Activated naive CD4-positive, alpha-beta T cell treated with anti-CD3 and anti-CD28 coated beads, Interleukin-2, amount 10 ng/mL, durations not matched to agents 7 days and 5 days (primary cell): Measurements from ENCODE around the gene AHI1.

Experiments
- CTCF ChIA-PET: fragments of 350-600 bp; sonication (Branson Sonifier 250); formaldehyde crosslinking; loops from one replicate; lab custom pipeline; 2021; ENCODE audit warnings: antibody characterized with exemption; lab: Charles Lee
- DNase-seq: peaks from one replicate; pipeline ENCODE4 v3.0.0-alpha.2; 2020
- H3K27ac Mint-ChIP-seq: one replicate; pipeline ENCODE4 v1.8.0; 2021; ENCODE audit warnings: mild to moderate bottlenecking, moderate library complexity, mixed read lengths
- H3K27me3 Mint-ChIP-seq: one replicate; pipeline ENCODE4 v1.8.0; 2021; ENCODE audit warnings: mild to moderate bottlenecking, mixed read lengths
- H3K36me3 Mint-ChIP-seq: one replicate; pipeline ENCODE4 v1.8.0; 2021; ENCODE audit warnings: mixed read lengths
- H3K4me1 Mint-ChIP-seq: one replicate; pipeline ENCODE4 v1.8.0; 2021; ENCODE audit warnings: mixed read lengths
- H3K4me3 Mint-ChIP-seq: one replicate; pipeline ENCODE4 v1.8.0; 2021; ENCODE audit warnings: mild to moderate bottlenecking, moderate library complexity, mixed read lengths
- H3K9me3 Mint-ChIP-seq: one replicate; pipeline ENCODE4 v1.8.0; 2021; ENCODE audit warnings: mixed read lengths

AHI1 gene

GRCh38 chr6:135244805-135245204 lies 252.7 kb downstream of the AHI1 start:
- Mint-ChIP-seq H3K27ac (no peak overlapping the region), H3K27me3 (no peaks in the 10 kb centered on the region), H3K4me3 (no peak overlapping the region), H3K36me3 (no peaks in the 10 kb centered on the region), H3K9me3 (no peaks in the 10 kb centered on the region), H3K4me1 (no peaks in the 10 kb centered on the region)
- no peak for DNase-seq
- CTCF ChIA-PET = no interaction called here

GRCh38 chr6:135243871-135244796 lies 253.4 kb downstream of the AHI1 start:
- Mint-ChIP-seq H3K27ac (no peak overlapping the region), H3K4me3 (no peak overlapping the region), H3K9me3 (no peaks in the 10 kb centered on the region), H3K36me3 (no peaks in the 10 kb centered on the region), H3K27me3 (peaks cover 2% of the 10 kb centered on the region), H3K4me1 (no peaks in the 10 kb centered on the region)
- CTCF ChIA-PET = no interaction called here
- no peak for DNase-seq

GRCh38 chr6:135240711-135241110 lies 256.8 kb downstream of the AHI1 start:
- no peaks in the 10 kb centered on the region for H3K36me3 Mint-ChIP-seq
- no peaks in the 10 kb centered on the region for H3K9me3 Mint-ChIP-seq
- H3K4me3 Mint-ChIP-seq = no peak overlapping the region
- CTCF ChIA-PET = no interaction called here
- peaks cover 7% of the 10 kb centered on the region for H3K27me3 Mint-ChIP-seq
- peaks cover 8% of the 10 kb centered on the region for H3K4me1 Mint-ChIP-seq
- no peak overlapping the region for H3K27ac Mint-ChIP-seq
- no peak for DNase-seq

- peaks cover 33% of the 10 kb centered on the region for H3K4me1 Mint-ChIP-seq
- DNase-seq = peak; percentile 28
- H3K4me3 Mint-ChIP-seq = no peak overlapping the region
- CTCF ChIA-PET = interaction anchor here (1.0 to 1.3 kb wide), 2 partner anchors 187 to 213 kb away, joined by 3 read pairs; no protein-coding TSS in a partner anchor
- H3K27ac Mint-ChIP-seq = no peak overlapping the region
- H3K27me3 Mint-ChIP-seq = peaks cover 7% of the 10 kb centered on the region
- H3K36me3 Mint-ChIP-seq = no peaks in the 10 kb centered on the region
- no peaks in the 10 kb centered on the region for H3K9me3 Mint-ChIP-seq
These were observed 260.8 kb downstream of the AHI1 start for GRCh38 chr6:135236732-135237131.

GRCh38 chr6:135236319-135236718 lies 261.2 kb downstream of the AHI1 start:
- Mint-ChIP-seq H3K9me3 (no peaks in the 10 kb centered on the region), H3K36me3 (no peaks in the 10 kb centered on the region), H3K4me3 (no peak overlapping the region), H3K27me3 (peaks cover 7% of the 10 kb centered on the region), H3K4me1 (peaks cover 37% of the 10 kb centered on the region), H3K27ac (no peak overlapping the region)
- DNase-seq = no peak
- CTCF ChIA-PET = interaction anchor here (0.9 to 1.3 kb wide), 3 partner anchors 35 to 213 kb away, joined by 3 read pairs; no protein-coding TSS in a partner anchor

- Mint-ChIP-seq H3K9me3 (no peaks in the 10 kb centered on the region), H3K27ac (no peak overlapping the region), H3K4me1 (peaks cover 40% of the 10 kb centered on the region), H3K27me3 (peaks cover 7% of the 10 kb centered on the region), H3K4me3 (no peak overlapping the region), H3K36me3 (no peaks in the 10 kb centered on the region)
- CTCF ChIA-PET = interaction anchor here (0.9 kb wide), 1 partner anchor 35 kb away, joined by 3 read pairs; no protein-coding TSS in a partner anchor
- no peak for DNase-seq
These were observed 261.8 kb downstream of the AHI1 start for GRCh38 chr6:135235716-135236115.

GRCh38 chr6:135234492-135234780 lies 263.1 kb downstream of the AHI1 start:
- H3K4me3 Mint-ChIP-seq = no peak overlapping the region
- DNase-seq = no peak
- no peak overlapping the region for H3K27ac Mint-ChIP-seq

GRCh38 chr6:135233686-135234491 lies 263.7 kb downstream of the AHI1 start:
- no peak overlapping the region for H3K27ac Mint-ChIP-seq
- H3K4me1 Mint-ChIP-seq = peaks cover 40% of the 10 kb centered on the region
- CTCF ChIA-PET = interaction anchor here (0.6 kb wide), 1 partner anchor 1318 kb away, joined by 3 read pairs; no protein-coding TSS in a partner anchor
- no peak overlapping the region for H3K4me3 Mint-ChIP-seq
- no peaks in the 10 kb centered on the region for H3K36me3 Mint-ChIP-seq
- H3K9me3 Mint-ChIP-seq = no peaks in the 10 kb centered on the region
- no peak for DNase-seq
- H3K27me3 Mint-ChIP-seq = peaks cover 3% of the 10 kb centered on the region

More at GRCh38 chr6:135234492-135234780, 263.1 kb downstream of the AHI1 start:
- H3K27me3 Mint-ChIP-seq = peaks cover 7% of the 10 kb centered on the region
- H3K4me1 Mint-ChIP-seq = peaks cover 40% of the 10 kb centered on the region
- no peaks in the 10 kb centered on the region for H3K9me3 Mint-ChIP-seq
- no peaks in the 10 kb centered on the region for H3K36me3 Mint-ChIP-seq
- CTCF ChIA-PET = no interaction called here
